ENCODE results near the gene GRIK4.
"Not testable (repeated sequence)": the region's sequence is repeated elsewhere in the genome, so short reads cannot be mapped to it uniquely, and the experiment has no call there.

Gene GRIK4

DNA sequence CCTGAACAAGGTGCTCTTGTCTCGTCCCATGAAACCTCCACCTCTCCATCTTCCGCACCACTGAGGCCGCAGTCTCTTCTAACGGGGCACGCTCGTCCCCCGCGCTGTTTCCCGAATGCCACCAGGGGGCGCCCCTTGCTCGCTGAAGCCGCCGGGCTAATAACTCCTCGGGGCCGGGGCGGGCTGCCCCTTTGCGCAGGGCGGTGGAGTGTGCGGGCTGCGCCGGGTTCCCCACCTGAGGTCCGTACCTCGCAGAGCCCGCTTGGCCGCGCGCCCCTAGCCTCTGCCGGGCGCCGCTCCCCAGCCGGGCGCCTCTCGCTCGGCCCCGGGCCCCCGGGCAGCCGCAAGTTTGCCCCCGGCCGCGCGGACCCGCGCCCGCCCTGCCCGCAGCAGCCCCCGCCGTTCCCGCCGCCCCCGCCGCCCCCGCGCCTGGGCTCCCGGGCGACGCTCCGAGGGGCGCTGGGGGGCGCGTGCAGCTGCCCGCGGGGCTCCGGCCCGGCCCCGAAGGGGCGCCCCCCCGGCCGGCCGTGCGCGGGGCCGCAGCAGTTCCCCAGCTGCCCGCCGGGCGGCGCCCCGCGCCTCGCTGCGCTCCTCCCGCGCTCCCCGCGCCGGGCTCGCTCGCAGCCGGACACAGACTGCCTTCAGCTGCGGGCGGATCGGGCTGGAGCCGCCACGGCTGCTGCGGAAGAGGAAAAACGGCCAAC lies at the start of gene GRIK4:
Gene GRIK4 (plus strand): TSS at position 633 of the 704 bp plus-strand sequence. CDS start 148,571 bp downstream, outside the sequence.
- DNase-seq: peak; percentile 75

- no peak for DNase-seq
These were observed 48.7 kb upstream of the GRIK4 start for GRCh38 chr11:120462825-120463224.

DNA sequence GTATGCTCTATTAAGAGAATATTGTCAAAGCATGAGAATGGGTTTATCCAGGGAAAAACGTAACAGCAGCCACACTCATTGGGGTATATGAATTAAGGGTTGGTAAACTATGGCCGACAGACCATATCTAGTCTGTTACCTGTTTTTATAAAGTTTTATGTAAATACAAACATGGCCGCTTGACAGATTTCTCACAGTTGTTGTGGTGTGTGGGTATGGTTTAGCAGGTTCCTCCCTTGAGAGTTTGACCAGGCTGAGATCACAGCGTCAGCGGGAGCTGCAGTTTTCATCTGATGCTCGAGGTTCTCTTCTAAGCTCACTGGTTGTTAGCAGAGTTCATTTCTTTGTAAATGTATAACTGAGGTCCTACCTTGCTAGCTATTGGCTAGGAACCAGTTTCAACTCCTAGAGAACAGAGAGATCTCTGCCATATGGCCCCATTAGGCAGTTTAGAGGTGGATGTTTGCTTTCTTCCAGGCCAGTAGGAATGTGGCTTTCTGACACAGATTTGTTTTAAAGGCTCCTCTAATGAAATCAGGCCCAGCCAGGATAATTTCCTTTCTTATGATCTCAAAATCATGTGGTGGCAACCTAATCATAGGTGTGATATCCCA lies 45.5 kb upstream of the GRIK4 start:
- DNase-seq: no peak

- DNase-seq: no peak
These were observed 43.9 kb upstream of the GRIK4 start for GRCh38 chr11:120467627-120468026.

DNA sequence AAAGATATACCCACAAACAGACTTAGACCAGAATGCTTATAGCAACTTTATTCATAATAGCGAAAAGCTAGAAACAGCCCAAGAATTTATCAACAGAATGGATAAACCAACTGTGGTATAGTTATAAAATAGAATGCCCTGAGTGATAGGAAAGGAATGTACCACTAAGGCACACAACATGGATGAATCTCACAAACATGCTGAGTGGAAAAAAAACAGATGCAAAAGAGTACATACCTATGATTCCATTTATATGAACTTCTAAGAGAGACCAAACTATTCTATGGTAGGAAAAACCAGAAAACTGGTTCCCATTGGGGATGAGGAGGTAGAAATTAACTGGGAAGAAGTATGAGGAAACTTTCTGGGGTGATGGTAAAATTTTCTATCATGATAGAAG lies 40.4 kb upstream of the GRIK4 start:
- DNase-seq: no peak

- DNase-seq: no peak
These were observed 39.6 kb upstream of the GRIK4 start for GRCh38 chr11:120471994-120472393.

GRCh38 chr11:120473503-120473902 lies 38.0 kb upstream of the GRIK4 start:
- DNase-seq: no peak

DNA sequence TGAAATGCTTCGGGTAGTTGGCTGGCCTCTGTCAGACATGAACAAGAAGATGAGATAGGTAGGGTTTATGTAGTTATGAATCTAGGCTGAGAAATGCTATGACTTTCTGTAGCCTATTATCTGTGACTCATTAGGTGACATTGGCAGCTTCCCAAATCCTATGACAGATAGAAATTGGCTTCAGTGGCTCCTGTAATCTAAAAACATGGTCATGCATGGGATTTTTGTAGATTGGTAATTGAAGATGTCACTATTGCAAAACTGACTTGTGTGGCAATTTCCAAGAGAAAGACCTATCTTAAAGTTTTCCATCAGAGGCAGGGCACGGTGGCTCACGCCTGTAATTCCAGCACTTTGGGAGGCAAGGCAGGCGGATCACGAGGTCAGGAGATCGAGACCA lies 29.4 kb upstream of the GRIK4 start:
- no peak for DNase-seq

DNA sequence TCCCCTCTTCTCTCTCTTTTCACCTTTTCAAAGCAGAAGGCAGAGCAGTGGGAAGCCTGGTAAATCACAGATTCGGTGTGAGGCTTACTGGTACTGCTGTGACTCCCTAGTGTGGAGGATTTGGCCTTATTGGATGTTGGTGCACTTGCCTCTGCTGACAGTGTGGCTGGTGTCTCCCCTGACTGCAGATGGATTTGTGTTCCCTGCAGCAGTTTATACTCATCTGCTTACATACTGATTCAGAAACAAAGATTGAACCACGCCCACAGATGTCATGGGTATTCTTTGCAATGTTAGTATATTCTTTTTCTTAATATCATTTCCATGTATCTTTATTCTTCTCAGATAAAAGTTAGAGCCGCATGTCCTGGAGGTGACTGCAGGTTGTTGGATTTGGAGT lies 26.8 kb upstream of the GRIK4 start:
- no peak for DNase-seq

DNA sequence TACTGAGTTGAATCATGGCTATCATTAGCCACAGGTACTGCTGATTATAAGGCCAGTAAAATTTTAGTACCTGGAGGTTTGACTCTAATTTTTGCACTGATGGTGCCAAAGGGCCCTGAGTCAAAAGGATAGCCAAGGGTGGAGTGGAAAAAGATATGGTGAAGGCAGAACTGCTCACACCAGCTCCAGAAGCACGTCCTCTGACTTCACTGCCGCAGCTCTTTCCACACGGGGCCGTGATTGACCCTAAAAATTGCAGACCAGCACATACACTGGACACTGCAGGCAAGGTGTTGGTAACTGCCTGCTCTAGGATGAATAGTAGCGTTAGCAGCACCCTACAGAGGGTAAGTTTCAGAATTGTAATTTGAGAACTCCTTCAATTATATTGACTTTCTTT lies 25.4 kb upstream of the GRIK4 start:
- DNase-seq: no peak

DNA sequence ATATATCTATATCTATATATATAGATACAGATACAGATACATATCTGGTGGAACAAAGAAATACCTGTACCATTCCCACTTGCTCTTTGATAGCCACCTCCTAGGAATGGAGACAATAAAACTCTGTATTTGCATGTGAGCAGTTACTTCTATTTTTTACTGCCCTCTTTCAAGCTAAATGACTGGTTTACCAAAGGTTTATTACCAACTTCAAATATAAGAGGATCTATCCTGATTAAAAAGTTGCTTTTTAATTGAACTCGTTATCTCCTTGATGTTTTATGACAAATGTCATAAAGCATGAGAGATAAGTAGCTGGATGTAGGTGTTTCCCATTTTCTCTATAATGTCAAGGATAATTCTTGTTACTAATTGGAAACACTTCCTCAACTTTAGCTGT lies 21.7 kb upstream of the GRIK4 start:
- no peak for DNase-seq

- DNase-seq: no peak
These were observed 19.1 kb upstream of the GRIK4 start for GRCh38 chr11:120492486-120492885.

DNA sequence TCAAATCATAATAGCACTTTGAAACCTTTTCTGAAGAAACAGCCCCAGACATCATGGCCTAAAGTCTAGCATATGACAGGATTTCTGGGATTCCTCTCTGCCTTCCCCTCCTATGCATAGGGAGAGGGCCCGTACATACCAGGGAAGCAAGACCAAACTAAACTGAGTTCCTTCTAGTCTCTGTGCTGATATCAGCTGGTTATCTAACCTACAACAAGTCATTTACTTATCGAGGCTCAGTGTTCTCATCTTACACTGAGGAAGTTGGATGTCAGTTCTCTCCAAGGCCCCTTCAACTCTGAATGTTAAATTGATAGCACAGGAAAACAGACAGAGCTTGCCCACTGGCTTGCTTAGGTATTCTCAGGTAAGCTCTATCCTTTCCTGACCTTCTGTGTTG lies 17.0 kb upstream of the GRIK4 start:
- no peak for DNase-seq

DNA sequence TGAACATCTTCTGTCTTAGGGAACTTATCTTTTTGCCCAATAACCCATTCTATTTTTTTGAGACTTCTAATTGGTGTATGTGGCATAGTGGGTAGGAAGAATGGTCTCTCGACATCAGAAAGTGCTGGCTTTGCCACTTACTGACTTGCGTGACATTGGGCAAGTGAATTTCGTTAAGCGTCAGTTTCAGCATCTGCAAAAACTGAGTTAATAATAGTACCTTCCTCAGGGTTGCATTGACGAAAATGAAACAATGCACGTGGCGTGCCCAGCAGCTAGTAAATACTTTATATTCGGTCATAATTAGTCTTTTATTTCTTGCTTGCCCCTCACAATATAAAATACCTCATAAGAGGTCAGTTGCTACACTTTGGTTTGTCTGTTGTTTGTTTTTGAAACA lies 12.5 kb upstream of the GRIK4 start:
- no peak for DNase-seq

DNA sequence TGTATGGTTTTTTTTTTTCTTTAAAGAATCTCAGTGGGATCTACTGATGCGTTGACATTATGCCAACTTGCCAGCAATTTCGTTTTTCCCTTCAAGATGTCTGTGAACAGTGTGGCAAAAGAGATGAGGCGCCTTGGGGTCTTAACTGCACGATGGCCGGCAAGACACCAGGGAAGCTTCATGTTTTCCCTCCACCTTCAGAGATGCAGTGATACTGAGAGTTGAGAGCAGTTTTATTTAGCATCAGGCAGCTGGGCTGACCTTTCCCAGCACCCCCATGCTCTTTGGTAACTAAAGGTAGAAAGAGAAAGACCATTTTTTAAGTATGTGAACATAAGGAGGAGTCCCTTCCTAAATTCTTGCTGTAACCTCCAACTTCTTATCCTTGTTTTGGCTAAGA lies 11.7 kb upstream of the GRIK4 start:
- DNase-seq: no peak

DNA sequence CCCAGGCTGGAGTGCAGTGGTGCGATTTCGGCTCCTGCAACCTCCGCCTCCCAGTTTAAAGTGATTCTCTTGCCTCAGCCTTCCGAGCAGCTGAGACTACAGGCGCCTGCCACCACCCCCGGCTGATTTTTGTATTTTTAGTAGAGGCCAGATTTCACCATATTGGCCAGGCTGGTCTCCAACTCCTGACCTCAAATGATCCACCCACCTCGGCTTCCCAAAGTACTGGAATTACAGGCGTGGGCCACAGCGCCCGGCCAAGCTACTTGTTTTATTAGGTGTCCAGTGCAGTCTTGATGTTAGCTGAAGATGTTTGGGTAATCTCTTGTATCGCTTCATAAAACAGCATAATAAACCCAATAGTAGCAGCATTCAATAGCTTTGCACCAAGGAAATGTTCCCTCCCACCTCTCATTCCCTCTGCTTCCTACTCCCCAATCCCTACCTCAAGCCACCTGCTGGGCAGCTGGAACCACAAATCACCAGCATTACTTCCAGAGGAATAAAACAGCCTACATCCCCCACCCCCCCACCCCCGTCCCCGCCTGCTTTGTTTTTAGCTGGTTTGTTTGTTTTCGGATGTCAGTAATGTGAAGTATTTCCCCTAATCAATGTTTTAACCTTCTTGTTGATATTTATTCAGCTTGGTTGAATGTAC lies 11.0 kb upstream of the GRIK4 start:
- DNase-seq: no peak

GRCh38 chr11:120501440-120501839 lies 10.1 kb upstream of the GRIK4 start:
- no peak for DNase-seq

DNA sequence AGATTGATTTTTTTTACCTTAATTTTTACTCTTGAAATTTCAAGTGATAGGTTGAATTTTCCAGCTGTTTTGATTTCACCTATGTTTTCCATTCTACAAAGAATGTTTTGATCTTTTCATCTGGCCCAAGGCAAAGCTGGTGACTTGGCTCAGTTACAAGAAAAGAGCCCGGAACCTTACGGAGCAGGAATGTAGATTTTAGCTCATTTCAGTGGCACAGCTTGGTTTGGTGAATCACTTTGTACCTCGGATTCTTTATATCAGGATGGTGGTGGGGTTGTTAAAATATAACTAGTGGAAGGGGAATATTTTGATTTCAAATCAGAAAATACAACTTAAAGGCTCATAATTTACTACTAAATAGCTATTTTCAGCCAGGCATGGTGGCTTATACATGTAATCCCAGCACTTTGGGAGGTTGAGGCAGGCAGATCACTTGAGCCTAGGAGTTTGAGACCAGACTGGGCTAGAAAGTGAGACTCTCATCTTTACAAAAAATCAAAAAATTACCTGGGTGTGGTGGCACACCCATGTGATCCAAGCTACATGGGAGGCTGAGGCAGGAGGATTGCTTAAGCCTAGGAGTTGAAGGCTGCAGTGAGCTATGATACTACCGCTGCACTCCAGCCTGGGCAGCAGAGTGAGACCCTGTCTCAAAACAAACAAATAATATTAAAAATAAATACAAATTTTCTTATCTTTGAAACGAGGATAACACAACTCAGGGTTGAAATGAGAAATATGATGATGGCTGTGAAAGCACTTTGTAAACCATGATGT lies 9.4 kb upstream of the GRIK4 start:
- DNase-seq: no peak

GRCh38 chr11:120503529-120503928 lies 8.0 kb upstream of the GRIK4 start:
- DNase-seq: not testable (repeated sequence)

DNA sequence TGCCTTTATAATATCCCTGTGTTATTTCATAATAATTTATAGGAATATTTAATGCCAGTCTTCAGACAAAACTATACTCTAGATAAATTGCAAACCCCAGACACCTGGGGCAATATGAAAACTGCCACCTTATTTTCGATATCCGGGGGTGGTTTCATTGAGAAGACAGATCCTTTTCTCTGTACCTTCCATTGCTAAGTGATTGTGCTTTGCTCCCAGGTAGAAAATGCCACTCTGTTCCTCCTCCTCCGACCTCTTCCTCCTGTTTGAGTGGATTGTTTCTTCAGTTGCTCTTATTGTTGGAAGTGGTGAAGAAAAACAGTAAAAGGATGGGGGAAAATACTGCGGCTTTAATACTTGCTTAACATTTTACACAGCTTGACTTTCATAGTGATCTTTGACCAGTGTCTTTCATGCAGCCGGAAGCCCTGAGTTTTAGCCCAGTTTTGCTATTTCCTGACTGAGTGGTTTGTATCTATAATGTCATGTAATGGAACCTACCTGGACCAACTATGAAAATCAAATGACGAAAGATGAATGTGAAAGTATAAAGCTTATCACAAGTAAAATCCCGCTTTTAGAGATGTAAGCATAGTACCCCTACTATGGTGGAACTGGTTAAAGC lies 5.6 kb upstream of the GRIK4 start:
- DNase-seq: no peak

DNA sequence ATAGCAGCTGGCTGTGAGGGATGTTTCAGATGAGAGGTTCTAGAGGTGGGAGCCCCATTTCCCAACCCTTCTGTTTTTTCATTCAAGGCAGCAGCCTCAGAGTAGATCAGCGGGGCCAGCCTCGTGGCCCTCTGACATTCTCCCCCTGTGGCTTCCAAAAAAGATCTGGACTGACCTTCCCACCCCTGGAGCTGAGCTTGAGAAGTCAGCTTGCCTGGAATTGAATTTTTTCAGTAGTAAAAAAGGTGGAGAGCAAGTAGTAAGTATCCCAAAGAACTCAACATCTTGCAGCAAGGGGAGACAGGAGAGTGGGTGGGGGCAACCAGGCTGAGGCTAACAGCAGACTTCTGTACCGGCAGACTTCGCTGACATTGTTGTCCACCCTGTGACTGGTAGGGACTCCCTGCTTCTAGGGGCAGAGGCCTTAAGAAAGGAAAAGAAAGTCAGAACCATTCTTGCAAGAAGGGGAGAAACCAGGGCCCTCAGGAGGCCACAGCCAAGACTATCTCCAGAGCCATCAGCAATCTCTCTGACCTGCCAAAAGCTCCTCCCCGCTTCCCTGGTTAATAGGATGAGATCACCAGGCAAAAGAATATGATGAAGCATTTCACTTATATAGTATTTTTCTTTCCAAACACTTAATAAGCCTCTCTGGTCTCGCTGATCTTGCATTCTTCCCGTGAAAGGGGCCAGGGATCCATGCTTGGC lies 2.0 kb upstream of the GRIK4 start:
- DNase-seq: no peak

- DNase-seq: no peak
These were observed 987 bp upstream of the GRIK4 start for GRCh38 chr11:120510406-120511115.

All from activated naive CD4-positive, alpha-beta T cell treated with Interleukin-2 at 50 U/mL for 16 hours (primary cell).